K562 (cell line): ENCODE data around the gene ERC2. TPM values are rescaled to one million over a fixed set of nuclear protein-coding genes. Genes with fewer than 3 reads are reported as not detected.

Experiments used
- ATAC-seq: fragments of 200-7000 bp; cut with Tn5 transposase; 3 replicates; pipeline ENCODE4 v1.9.1; 2020; ENCODE audit warnings: moderate library complexity
- BruUV-seq: library from RNA; stranded (reverse); fragments of 400-500 nt; replicated peaks from 2 replicates; lab custom pipeline; 2021; lab: Mats Ljungman, UMichigan
- CTCF ChIA-PET: fragments of 300-600 bp; formaldehyde crosslinking; extraction: SDS; loops from one replicate; lab custom pipeline; 2021; ENCODE audit warnings: low intra/inter-chr PET ratio; lab: Yijun Ruan, JAX
- POLR2A ChIA-PET: fragments of 300-600, 350-650 bp; sonication (Branson Sonifier 250); formaldehyde crosslinking; extraction: SDS; loops from one replicate; lab custom pipeline; 2021; ENCODE audit warnings: antibody characterized with exemption, inconsistent platforms; lab: Yijun Ruan, JAX
- DNase-seq, 4 experiments: peaks; one replicate each; pipeline versions ENCODE4 v3.0.0 to v3.0.0-alpha.2; 2011 to 2018; ENCODE audit warnings: low spot score in 3 of 4, mixed read lengths in 3 of 4; ENCODE audit errors: extremely low read depth in 1 of 4
- FAIRE-seq: peaks from 2 replicates; lab custom pipeline; 2011; peaks lifted over from hg19 to GRCh38; lab: Jason Lieb, UNC
- H2AFZ ChIP-seq: 2 replicates; pipeline ENCODE4 v1.6.0; 2011; ENCODE audit warnings: low read depth, low read length, control low read depth, inconsistent platforms
- H3K27ac ChIP-seq: fragments of 200-600 bp; 3 replicates; pipeline ENCODE4 v1.8.0; 2011; ENCODE audit warnings: low read depth, mild to moderate bottlenecking, control low read depth, inconsistent platforms, low read length, moderate library complexity, mixed read lengths; ENCODE audit errors: extremely low read depth
- H3K27me3 ChIP-seq, 2 experiments: fragments of 300-600 bp in 1 of 2; 2 replicates in 1 of 2; 3 replicates in 1 of 2; pipeline versions ENCODE4 v1.6.0 to v1.8.0; 2011; ENCODE audit warnings: inconsistent platforms in 2 of 2, low read length in 2 of 2, mild to moderate bottlenecking in 1 of 2, mixed read lengths in 1 of 2, moderate library complexity in 1 of 2; ENCODE audit not compliant: control insufficient read depth in 2 of 2, insufficient read depth in 2 of 2
- H3K36me3 ChIP-seq: fragments of 300-600 bp; 3 replicates; pipeline ENCODE4 v1.8.0; 2011; ENCODE audit warnings: mild to moderate bottlenecking, low read length, inconsistent platforms; ENCODE audit not compliant: control insufficient read depth, insufficient read depth
- H3K4me1 ChIP-seq, 2 experiments: fragments of 200-600 bp in 1 of 2; replicated peaks in 1 of 2; 2 replicates in 1 of 2; 3 replicates in 1 of 2; pipeline versions ENCODE4 v1.5.1 to v1.8.0; 2011; ENCODE audit warnings: inconsistent platforms in 2 of 2, low read length in 2 of 2, mild to moderate bottlenecking in 1 of 2, mixed read lengths in 1 of 2, moderate library complexity in 1 of 2; ENCODE audit not compliant: control insufficient read depth in 2 of 2, insufficient read depth in 2 of 2
- H3K4me2 ChIP-seq: 2 replicates; pipeline ENCODE4 v1.6.1; 2011; ENCODE audit warnings: low read length, control low read depth, inconsistent platforms, mixed read lengths; ENCODE audit not compliant: insufficient read depth
- H3K4me3 ChIP-seq: fragments of 200-600 bp; sonication (generic), shearing (Covaris generic); 2 replicates; pipeline ENCODE4 v1.5.1; 2016; ENCODE audit warnings: control low read depth, inconsistent platforms
- H3K79me2 ChIP-seq: fragments of 200-600 bp; 3 replicates; pipeline ENCODE4 v1.8.0; 2011; ENCODE audit warnings: low read length, inconsistent platforms; ENCODE audit not compliant: control insufficient read depth, insufficient read depth
- H3K9ac ChIP-seq, 2 experiments: 2 replicates each; pipeline versions ENCODE4 v1.6.0 to v1.6.1; 2011; ENCODE audit warnings: low read depth in 2 of 2, low read length in 2 of 2, control low read depth in 1 of 2, inconsistent platforms in 1 of 2, mild to moderate bottlenecking in 1 of 2, mixed read lengths in 1 of 2; ENCODE audit not compliant: insufficient read depth in 1 of 2
- H3K9me1 ChIP-seq: one replicate; pipeline ENCODE4 v1.6.0; 2011; ENCODE audit warnings: inconsistent platforms, mild to moderate bottlenecking, low read length, moderate library complexity; ENCODE audit not compliant: control insufficient read depth, insufficient read depth
- H3K9me3 ChIP-seq: replicated peaks from 2 replicates; pipeline ENCODE4 v1.5.1; 2011; ENCODE audit warnings: low read depth, low read length, inconsistent platforms; ENCODE audit not compliant: control insufficient read depth, insufficient read depth
- H4K20me1 ChIP-seq: replicated peaks from 2 replicates; pipeline ENCODE4 v1.6.1; 2011; ENCODE audit warnings: low read length, inconsistent platforms, mixed read lengths; ENCODE audit not compliant: control insufficient read depth, insufficient read depth
- BRD4 ChIP-seq: fragments of 200-600 bp; sonication (generic); IDR thresholded peaks from 2 replicates; pipeline ENCODE4 v1.6.1; 2017; ENCODE audit warnings: inconsistent platforms
- CREBBP ChIP-seq: IDR thresholded peaks from one replicate; pipeline ENCODE4 v1.6.1; 2012; ENCODE audit warnings: low read depth, mild to moderate bottlenecking, control low read depth, inconsistent platforms, low read length
- JUNB ChIP-seq: fragments of 450-650 bp; formaldehyde crosslinking; conservative IDR thresholded peaks from 2 replicates; pipeline ENCODE4 v1.4.0; 2020; ENCODE audit warnings: mild to moderate bottlenecking
- NR2C2 ChIP-seq, 2 experiments: fragments of 200-800 bp in 1 of 2; sonication (Bioruptor generic) in 1 of 2; sonication (generic) in 1 of 2; formaldehyde crosslinking in 1 of 2; IDR thresholded peaks; 2 replicates each; pipeline versions ENCODE4 v1.6.1 to v1.8.0; 2016 to 2022; ENCODE audit warnings: mild to moderate bottlenecking in 1 of 2, missing compliant biosample characterization in 1 of 2, missing genetic modification characterization in 1 of 2, missing genetic modification reagents in 1 of 2
- TRIM28 ChIP-seq: fragments of 450-650 bp; IDR thresholded peaks from 2 replicates; pipeline ENCODE4 v1.6.1; 2017
- ZBTB7A ChIP-seq: IDR thresholded peaks from 2 replicates; pipeline ENCODE4 v1.6.1; 2011; ENCODE audit warnings: low read depth, mild to moderate bottlenecking, low read length, moderate library complexity, borderline replicate concordance; ENCODE audit not compliant: control insufficient read depth
- ZC3H4 ChIP-seq: sonication (generic); formaldehyde crosslinking; IDR thresholded peaks from 2 replicates; pipeline ENCODE4 v1.9.0; 2021; ENCODE audit warnings: missing genetic modification reagents, borderline replicate concordance
- ZNF239 ChIP-seq: fragments of 250-450 bp; sonication (Bioruptor Pico); IDR thresholded peaks from 2 replicates; pipeline ENCODE4 v1.4.0; 2020; ENCODE audit warnings: mild to moderate bottlenecking
- ZNF263 ChIP-seq: sonication (generic); formaldehyde crosslinking; IDR thresholded peaks from 2 replicates; pipeline ENCODE4 v1.8.0; 2022; ENCODE audit warnings: mild to moderate bottlenecking, missing genetic modification reagents, borderline replicate concordance
- WGBS: fragments of 100-300 bp; shearing (Covaris generic); methylation state at CpG from one replicate; pipeline ENCODE4 v1.1.6; 2016; ENCODE audit warnings: low coverage, mixed read lengths; ENCODE audit not compliant: insufficient coverage; ENCODE audit errors: missing lambda C conversion rate; 5-methylcytosine and 5-hydroxymethylcytosine counted together
- in situ Hi-C: fragments of 300-500 bp; cut with MboI; formaldehyde crosslinking; loops from 4 replicates; pipeline ENCODE4 v1.15.0; 2018; ENCODE audit warnings: inconsistent platforms, mixed read lengths
- intact Hi-C: fragments of 100-400 bp; cut with micrococcal nuclease; formaldehyde crosslinking; loops from 2 replicates; pipeline ENCODE4 v1.14.2; 2022
- polyA plus RNA-seq, 8 experiments: library from polyadenylated mRNA; depleted of rRNA in 4 of 8; stranded (reverse) in 5 of 8; unstranded in 3 of 8; fragments of >200 nt; fragmentation: Nextera tagmentation in 2 of 8; fragmentation: Illumina TruSeq in 1 of 8; extraction: Ambion mirVana in 2 of 8; extraction: Trizol in 1 of 8; gene quantifications; 2 replicates each; pipeline versions ENCODE4 v1.2.1 to v1.2.3, GENCODE V29; 2011 to 2014; ENCODE audit warnings: inconsistent platforms in 1 of 8, missing spikeins in 1 of 8
- total RNA-seq, 7 experiments: library from RNA; depleted of rRNA in 6 of 7; stranded (reverse); fragments of >200 nt in 6 of 7; fragmentation: Illumina TruSeq in 2 of 7; extraction: Trizol in 2 of 7; gene quantifications; 2 replicates each; pipeline versions ENCODE4 v1.2.1 to v1.2.3, GENCODE V29; 2011 to 2021; ENCODE audit warnings: low replicate concordance in 1 of 7

Gene ERC2
- total and polyA plus RNA-seq, 9 of the 15 experiments (the other 6 are each of a cell fraction or from before 2014, with no cell fraction given) = 0.04 to 0.18 (median 0.07) TPM; not detected in 2

- no peak for TF ChIP-seq ZBTB7A
- TF ChIP-seq, all 486 proteins: peak for 0
Measured at GRCh38 chr3:56145410-56145809, 322.9 kb downstream of the ERC2 start (continued).

GRCh38 chr3:56144805-56145204, 323.5 kb downstream of the ERC2 start:
- Histone ChIP-seq H3K36me3 (no peaks in the 10 kb centered on the region), H3K79me2 (no peaks in the 10 kb centered on the region), H3K27ac (no peak overlapping the region), H3K9me1 (no peaks in the 10 kb centered on the region), H4K20me1 (no peaks in the 10 kb centered on the region), H3K9ac (no peak overlapping the region), H3K4me1 (no peaks in the 10 kb centered on the region), H3K4me3 (no peak overlapping the region), H3K4me2 (no peak overlapping the region), H3K9me3 (no peaks in the 10 kb centered on the region), H3K27me3 (no peaks in the 10 kb centered on the region), H2AFZ (no peak overlapping the region)
- CTCF ChIA-PET = no interaction called here
- POLR2A ChIA-PET = interaction anchor here (0.6 kb wide), 1 partner anchor 51 kb away, joined by 7 read pairs; no protein-coding TSS in a partner anchor
- BruUV-seq = no TSS peak
- DNase-seq (no peak), FAIRE-seq (no peak), ATAC-seq (no peak)
- in situ Hi-C loops (no loop called here), intact Hi-C loops (no loop called here)
- 3% methylated on average over 4 of the region's 4 CpGs for WGBS
- TF ChIP-seq CREBBP (no peak), NR2C2 (CRISPR knock-in tag; IDR thresholded peaks at IDR 0.05) (no peak), NR2C2 (tag; IDR thresholded peaks at IDR 0.05) (no peak), TRIM28 (no peak), ZC3H4 (CRISPR knock-in tag) (no peak), JUNB (CRISPR knock-in tag) (no peak), ZNF263 (CRISPR knock-in tag) (no peak), ZNF239 (CRISPR knock-in tag) (no peak), BRD4 (no peak)
